IMR-90 (cell line): ENCODE data around the gene CCDC136. TPM values are rescaled to one million over a fixed set of nuclear protein-coding genes. Genes with fewer than 3 reads are reported as not detected.

Experiments used
- ATAC-seq: fragments of 200-7000 bp; cut with Tn5 transposase; 2 replicates; pipeline ENCODE4 v1.9.1; 2020; ENCODE audit warnings: low read depth, mild to moderate bottlenecking, moderate library complexity
- BruUV-seq: library from RNA; stranded (reverse); fragments of 400-500 nt; replicated peaks from 2 replicates; lab custom pipeline; 2021; lab: Mats Ljungman, UMichigan
- CTCF ChIA-PET: fragments of 300-600 bp; formaldehyde crosslinking; extraction: SDS; loops from one replicate; lab custom pipeline; 2021; ENCODE audit warnings: antibody characterized with exemption; lab: Yijun Ruan, JAX
- POLR2A ChIA-PET: fragments of 300-600 bp; sonication (Branson Sonifier 250); formaldehyde crosslinking; loops from one replicate; lab custom pipeline; 2022; ENCODE audit warnings: antibody characterized with exemption; ENCODE audit not compliant: unreplicated experiment; lab: Charles Lee
- DNase-seq: peaks from one replicate; pipeline ENCODE4 v3.0.0; 2013
- H2AFZ ChIP-seq: replicated peaks from 2 replicates; pipeline ENCODE3; 2013; ENCODE audit warnings: low read length, mild to moderate bottlenecking; ENCODE audit not compliant: poor library complexity
- H2AK5ac ChIP-seq: 2 replicates; pipeline ENCODE4 v1.6.1; 2013; ENCODE audit warnings: low read depth, low read length, inconsistent platforms
- H2AK9ac ChIP-seq: replicated peaks from 2 replicates; pipeline ENCODE3; 2013; ENCODE audit warnings: mild to moderate bottlenecking, low read depth, low read length, moderate library complexity; ENCODE audit not compliant: poor library complexity
- H2BK120ac ChIP-seq: 2 replicates; pipeline ENCODE4 v1.6.1; 2013; ENCODE audit warnings: low read depth, low read length, inconsistent platforms
- H2BK15ac ChIP-seq: 3 replicates; pipeline ENCODE4 v1.6.1; 2013; ENCODE audit warnings: low read depth, low read length, inconsistent platforms
- H2BK20ac ChIP-seq: 2 replicates; pipeline ENCODE4 v1.6.1; 2013; ENCODE audit warnings: low read depth, mild to moderate bottlenecking, inconsistent platforms, low read length, moderate library complexity
- H2BK5ac ChIP-seq: 2 replicates; pipeline ENCODE4 v1.6.1; 2013; ENCODE audit warnings: mild to moderate bottlenecking, low read depth, low read length, inconsistent platforms; ENCODE audit not compliant: poor library complexity, severe bottlenecking
- H3K14ac ChIP-seq: replicated peaks from 2 replicates; pipeline ENCODE4 v1.6.1; 2013; ENCODE audit warnings: low read depth, low read length, inconsistent platforms
- H3K18ac ChIP-seq: 2 replicates; pipeline ENCODE4 v1.6.1; 2013; ENCODE audit warnings: low read depth, low read length, control low read depth
- H3K23ac ChIP-seq: 2 replicates; pipeline ENCODE4 v1.6.1; 2013; ENCODE audit warnings: low read depth, low read length, inconsistent platforms
- H3K27ac ChIP-seq: 2 replicates; pipeline ENCODE4 v1.5.1; 2013; ENCODE audit warnings: mild to moderate bottlenecking, control low read depth, low read length; ENCODE audit not compliant: insufficient read depth
- H3K27me3 ChIP-seq: 2 replicates; pipeline ENCODE4 v1.6.1; 2013; ENCODE audit warnings: low read length; ENCODE audit not compliant: control insufficient read depth, insufficient read depth
- H3K36me3 ChIP-seq: 2 replicates; pipeline ENCODE4 v1.6.1; 2013; ENCODE audit warnings: low read length, mixed read lengths; ENCODE audit not compliant: control insufficient read depth, insufficient read depth
- H3K4ac ChIP-seq: 2 replicates; pipeline ENCODE4 v1.6.1; 2013; ENCODE audit warnings: low read depth, low read length, inconsistent platforms
- H3K4me1 ChIP-seq: 2 replicates; pipeline ENCODE4 v1.6.1; 2013; ENCODE audit warnings: low read length, mixed read lengths; ENCODE audit not compliant: control insufficient read depth, insufficient read depth
- H3K4me2 ChIP-seq: 2 replicates; pipeline ENCODE4 v1.6.1; 2013; ENCODE audit warnings: low read depth, mild to moderate bottlenecking, control low read depth, low read length, moderate library complexity
- H3K4me3 ChIP-seq: 2 replicates; pipeline ENCODE4 v1.5.1; 2013; ENCODE audit warnings: low read depth, mild to moderate bottlenecking, control low read depth, low read length, moderate library complexity; ENCODE audit not compliant: insufficient read depth
- H3K56ac ChIP-seq: 2 replicates; pipeline ENCODE4 v1.6.1; 2013; ENCODE audit warnings: low read length, inconsistent platforms; ENCODE audit not compliant: insufficient read depth; ENCODE audit errors: extremely low read depth
- H3K79me1 ChIP-seq, 2 experiments: 2 replicates each; pipeline ENCODE4 v1.6.1; 2013; ENCODE audit warnings: low read length in 2 of 2, inconsistent platforms in 1 of 2, low read depth in 1 of 2
- H3K9ac ChIP-seq: 2 replicates; pipeline ENCODE4 v1.6.1; 2013; ENCODE audit warnings: low read depth, low read length, control low read depth
- H3K9me1 ChIP-seq: 2 replicates; pipeline ENCODE4 v1.6.1; 2013; ENCODE audit warnings: low read length, inconsistent platforms; ENCODE audit not compliant: insufficient read depth
- H3K9me3 ChIP-seq: 2 replicates; pipeline ENCODE4 v1.6.1; 2013; ENCODE audit warnings: low read length; ENCODE audit not compliant: control insufficient read depth, insufficient read depth
- H4K20me1 ChIP-seq: 2 replicates; pipeline ENCODE4 v1.6.1; 2013; ENCODE audit warnings: low read length, inconsistent platforms; ENCODE audit not compliant: insufficient read depth
- H4K5ac ChIP-seq: 2 replicates; pipeline ENCODE4 v1.6.1; 2013; ENCODE audit warnings: mild to moderate bottlenecking, low read depth, low read length, control low read depth
- H4K8ac ChIP-seq, 2 experiments: 2 replicates each; pipeline ENCODE4 v1.6.1; 2013; ENCODE audit warnings: low read depth in 2 of 2, low read length in 2 of 2, control low read depth in 1 of 2, inconsistent platforms in 1 of 2
- H4K91ac ChIP-seq: 2 replicates; pipeline ENCODE4 v1.6.1; 2013; ENCODE audit warnings: low read depth, low read length, inconsistent platforms; ENCODE audit not compliant: insufficient read depth
- BHLHE40 ChIP-seq: fragments of 150-350 bp; IDR thresholded peaks from 2 replicates; pipeline ENCODE4 v1.6.1; 2016; ENCODE audit warnings: mild to moderate bottlenecking, low read depth, low read length
- CEBPB ChIP-seq: IDR thresholded peaks from 2 replicates; pipeline ENCODE4 v1.6.1; 2012; ENCODE audit warnings: low read depth, low read length, improper control_type of control experiment
- CHD1 ChIP-seq: IDR thresholded peaks from 2 replicates; pipeline ENCODE4 v1.6.1; 2012; ENCODE audit warnings: low read depth, low read length, improper control_type of control experiment
- FOS ChIP-seq: fragments of 150-350 bp; IDR thresholded peaks from 2 replicates; pipeline ENCODE4 v1.6.1; 2016; ENCODE audit warnings: low read depth, low read length
- MAFK ChIP-seq: IDR thresholded peaks from 2 replicates; pipeline ENCODE4 v1.6.1; 2012; ENCODE audit warnings: low read depth, low read length, improper control_type of control experiment
- MXI1 ChIP-seq: IDR thresholded peaks from 2 replicates; pipeline ENCODE4 v1.6.1; 2012; ENCODE audit warnings: low read depth, mild to moderate bottlenecking, low read length, moderate library complexity, borderline replicate concordance
- NFE2L2 ChIP-seq: fragments of 150-350 bp; IDR thresholded peaks from 2 replicates; pipeline ENCODE4 v1.6.1; 2016; ENCODE audit warnings: low read depth, mild to moderate bottlenecking, low read length
- POLR2A ChIP-seq: IDR thresholded peaks from 2 replicates; pipeline ENCODE4 v1.6.1; 2012; ENCODE audit warnings: mild to moderate bottlenecking, low read depth, low read length
- RAD21 ChIP-seq: IDR thresholded peaks from 2 replicates; pipeline ENCODE4 v1.6.1; 2012; ENCODE audit warnings: low read length, improper control_type of control experiment
- RCOR1 ChIP-seq: IDR thresholded peaks from 2 replicates; pipeline ENCODE4 v1.6.1; 2012; ENCODE audit warnings: mild to moderate bottlenecking, low read length, improper control_type of control experiment; ENCODE audit not compliant: insufficient replicate concordance
- RFX5 ChIP-seq: IDR thresholded peaks from 2 replicates; pipeline ENCODE4 v1.8.0; 2012; ENCODE audit warnings: low read depth, mild to moderate bottlenecking, low read length, moderate library complexity
- SMC3 ChIP-seq: fragments of 150-350 bp; IDR thresholded peaks from 2 replicates; pipeline ENCODE4 v1.6.1; 2016; ENCODE audit warnings: low read depth, mild to moderate bottlenecking, antibody characterized with exemption, low read length, moderate library complexity
- WGBS, 2 experiments: methylation state at CpG; one replicate each; pipeline versions ENCODE4 v1.1.5 to v1.1.7; 2013; ENCODE audit warnings: missing lambda C conversion rate in 2 of 2; ENCODE audit not compliant: insufficient read length in 1 of 2; ENCODE audit errors: extremely low coverage in 2 of 2; 5-methylcytosine and 5-hydroxymethylcytosine counted together
- dilution Hi-C: fragments of 300-500 bp; cut with HindIII; formaldehyde crosslinking; loops from one replicate; pipeline ENCODE4 v1.14.3; 2018; ENCODE audit warnings: low sequenced_read_pairs; ENCODE audit not compliant: unreplicated experiment
- in situ Hi-C: fragments of 300-500 bp; cut with MboI; formaldehyde crosslinking; loops from 3 replicates; pipeline ENCODE4 v1.14.3; 2019; ENCODE audit warnings: low sequenced_read_pairs, inconsistent platforms, mixed read lengths
- intact Hi-C: fragments of 100-400 bp; cut with micrococcal nuclease; formaldehyde crosslinking; loops from 2 replicates; pipeline ENCODE4 v1.10.0; 2022
- polyA plus RNA-seq, 3 experiments: library from polyadenylated mRNA; depleted of rRNA; stranded (reverse); fragments of >200 nt; gene quantifications; 2 replicates each; pipeline ENCODE4 v1.2.3, GENCODE V29; 2012; ENCODE audit warnings: low replicate concordance in 1 of 3
- total RNA-seq: library from RNA; depleted of rRNA; stranded (reverse); fragments of >200 nt; gene quantifications from 2 replicates; pipeline ENCODE4 v1.2.3, GENCODE V29; 2012
- TF ChIP-seq, protein P1 (sequence below): fragments of 150-350 bp; IDR thresholded peaks from 2 replicates; pipeline ENCODE4 v1.6.1; 2016; ENCODE audit warnings: low read depth, mild to moderate bottlenecking, low read length, moderate library complexity, borderline replicate concordance
- TF ChIP-seq, protein P2 (sequence below): conservative IDR thresholded peaks from 2 replicates; pipeline ENCODE4 v1.5.1; 2012; ENCODE audit warnings: mild to moderate bottlenecking, low read depth, low read length, improper control_type of control experiment
- TF ChIP-seq, protein P3 (sequence below): fragments of 150-350 bp; IDR thresholded peaks from 2 replicates; pipeline ENCODE4 v1.6.1; 2017; ENCODE audit warnings: mild to moderate bottlenecking, antibody characterized with exemption, low read length, low read depth

CCDC136 gene
- total and polyA plus RNA-seq, 2 of the 4 experiments (the other 2 are of a cell fraction) = 7.7 to 18.0 TPM

DNA sequence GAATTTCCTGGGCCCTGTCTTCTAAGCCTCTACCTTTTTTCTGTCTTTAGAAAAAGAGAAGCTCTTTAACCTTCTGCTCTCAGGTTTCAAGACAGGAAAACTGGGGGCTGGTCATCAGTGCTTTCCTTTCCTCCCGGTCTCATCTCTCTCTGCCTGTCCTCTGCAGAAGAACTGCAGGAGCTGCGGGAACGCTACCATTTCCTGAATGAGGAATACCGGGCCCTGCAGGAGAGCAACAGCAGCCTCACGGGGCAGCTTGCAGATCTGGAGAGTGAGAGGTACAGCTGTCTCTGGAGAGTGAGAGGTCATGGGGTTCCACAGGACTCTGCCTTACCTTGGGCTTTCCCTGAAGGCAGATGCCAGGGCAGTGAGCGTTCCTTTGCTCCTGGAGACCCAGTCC is 12.7 kb downstream of the CCDC136 start:
- no peak overlapping the region for H3K56ac ChIP-seq
- ChIA-PET POLR2A (no interaction called here), CTCF (no interaction called here)
- intact Hi-C loops (no loop called here), in situ Hi-C loops (no loop called here), dilution Hi-C loops (no loop called here)
- H3K4me3 ChIP-seq = no peak overlapping the region
- H4K5ac ChIP-seq = no peak overlapping the region
- BruUV-seq = no TSS peak
- no peaks in the 10 kb centered on the region for H3K9me3 ChIP-seq
- H2AK9ac ChIP-seq = no peak overlapping the region
- H3K79me1 ChIP-seq = no peaks in the 10 kb centered on the region
- H2BK120ac ChIP-seq = no peak overlapping the region
- H4K20me1 ChIP-seq = no peaks in the 10 kb centered on the region
- no peak overlapping the region for H2BK20ac ChIP-seq
- H3K4me1 ChIP-seq = no peaks in the 10 kb centered on the region
- no peaks in the 10 kb centered on the region for H3K27me3 ChIP-seq
- peaks cover 4% of the 10 kb centered on the region; the same call in 1 of the 2 replicates for H3K9me1 ChIP-seq
- H3K4ac ChIP-seq = no peak overlapping the region
- H3K4me2 ChIP-seq = no peak overlapping the region
- no peak overlapping the region for H3K9ac ChIP-seq
- no peak overlapping the region for H2AFZ ChIP-seq
- H4K91ac ChIP-seq = no peak overlapping the region
- no peak overlapping the region for H2BK5ac ChIP-seq
- no peak overlapping the region for H4K8ac ChIP-seq
- H3K23ac ChIP-seq = no peak overlapping the region
- 58% methylated on average over 2 of the region's 6 CpGs; no CpG with 5 or more reads in 1 of the 2 experiments for WGBS, 2 experiments
- H3K18ac ChIP-seq = no peak overlapping the region
- no peak overlapping the region for H2AK5ac ChIP-seq
- no peak for DNase-seq
- H3K14ac ChIP-seq = no peak overlapping the region
- no peak overlapping the region for H2BK15ac ChIP-seq
- H3K36me3 ChIP-seq = peaks cover 36% of the 10 kb centered on the region
- H3K27ac ChIP-seq = no peak overlapping the region
- TF ChIP-seq MXI1 (no peak), FOS (no peak), MAFK (no peak), RCOR1 (no peak), BHLHE40 (no peak), CEBPB (no peak), SMC3 (no peak), RFX5 (no peak), POLR2A (no peak), NFE2L2 (no peak), RAD21 (no peak), CHD1 (no peak)
- TF ChIP-seq, protein P1, sequence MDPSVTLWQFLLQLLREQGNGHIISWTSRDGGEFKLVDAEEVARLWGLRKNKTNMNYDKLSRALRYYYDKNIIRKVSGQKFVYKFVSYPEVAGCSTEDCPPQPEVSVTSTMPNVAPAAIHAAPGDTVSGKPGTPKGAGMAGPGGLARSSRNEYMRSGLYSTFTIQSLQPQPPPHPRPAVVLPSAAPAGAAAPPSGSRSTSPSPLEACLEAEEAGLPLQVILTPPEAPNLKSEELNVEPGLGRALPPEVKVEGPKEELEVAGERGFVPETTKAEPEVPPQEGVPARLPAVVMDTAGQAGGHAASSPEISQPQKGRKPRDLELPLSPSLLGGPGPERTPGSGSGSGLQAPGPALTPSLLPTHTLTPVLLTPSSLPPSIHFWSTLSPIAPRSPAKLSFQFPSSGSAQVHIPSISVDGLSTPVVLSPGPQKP = no peak
- TF ChIP-seq, protein P2, sequence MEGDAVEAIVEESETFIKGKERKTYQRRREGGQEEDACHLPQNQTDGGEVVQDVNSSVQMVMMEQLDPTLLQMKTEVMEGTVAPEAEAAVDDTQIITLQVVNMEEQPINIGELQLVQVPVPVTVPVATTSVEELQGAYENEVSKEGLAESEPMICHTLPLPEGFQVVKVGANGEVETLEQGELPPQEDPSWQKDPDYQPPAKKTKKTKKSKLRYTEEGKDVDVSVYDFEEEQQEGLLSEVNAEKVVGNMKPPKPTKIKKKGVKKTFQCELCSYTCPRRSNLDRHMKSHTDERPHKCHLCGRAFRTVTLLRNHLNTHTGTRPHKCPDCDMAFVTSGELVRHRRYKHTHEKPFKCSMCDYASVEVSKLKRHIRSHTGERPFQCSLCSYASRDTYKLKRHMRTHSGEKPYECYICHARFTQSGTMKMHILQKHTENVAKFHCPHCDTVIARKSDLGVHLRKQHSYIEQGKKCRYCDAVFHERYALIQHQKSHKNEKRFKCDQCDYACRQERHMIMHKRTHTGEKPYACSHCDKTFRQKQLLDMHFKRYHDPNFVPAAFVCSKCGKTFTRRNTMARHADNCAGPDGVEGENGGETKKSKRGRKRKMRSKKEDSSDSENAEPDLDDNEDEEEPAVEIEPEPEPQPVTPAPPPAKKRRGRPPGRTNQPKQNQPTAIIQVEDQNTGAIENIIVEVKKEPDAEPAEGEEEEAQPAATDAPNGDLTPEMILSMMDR = no peak
- TF ChIP-seq, protein P3, sequence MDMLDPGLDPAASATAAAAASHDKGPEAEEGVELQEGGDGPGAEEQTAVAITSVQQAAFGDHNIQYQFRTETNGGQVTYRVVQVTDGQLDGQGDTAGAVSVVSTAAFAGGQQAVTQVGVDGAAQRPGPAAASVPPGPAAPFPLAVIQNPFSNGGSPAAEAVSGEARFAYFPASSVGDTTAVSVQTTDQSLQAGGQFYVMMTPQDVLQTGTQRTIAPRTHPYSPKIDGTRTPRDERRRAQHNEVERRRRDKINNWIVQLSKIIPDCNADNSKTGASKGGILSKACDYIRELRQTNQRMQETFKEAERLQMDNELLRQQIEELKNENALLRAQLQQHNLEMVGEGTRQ = no peak
- ATAC-seq = no peak
